Activated T-cell treated with anti-CD3 and anti-CD28 coated beads for 1 hour (primary cell): ENCODE results near the gene OLFM1.
"Not testable (repeated sequence)": the region's sequence is repeated elsewhere in the genome, so short reads cannot be mapped to it uniquely, and the experiment has no call there.

ENCODE experiments used
- DNase-seq: peaks from one replicate; pipeline ENCODE4 v3.0.0-alpha.2; 2020; ENCODE audit warnings: low read depth

OLFM1 gene

GRCh38 chr9:135107581-135108235 lies 20.2 kb downstream of the OLFM1 start:
- DNase-seq: no peak

- DNase-seq: no peak
Observed at GRCh38 chr9:135108831-135109510, 21.5 kb downstream of the OLFM1 start.

GRCh38 chr9:135109650-135110049 lies 22.2 kb downstream of the OLFM1 start:
- no peak for DNase-seq

- no peak for DNase-seq
Observed at GRCh38 chr9:135110416-135110815, 22.9 kb downstream of the OLFM1 start.

- not testable (repeated sequence) for DNase-seq
Observed at GRCh38 chr9:135111600-135111999, 24.1 kb downstream of the OLFM1 start.

- no peak for DNase-seq
Observed at GRCh38 chr9:135116371-135116770, 28.9 kb downstream of the OLFM1 start.

GRCh38 chr9:135116881-135117280 lies 29.4 kb downstream of the OLFM1 start:
- DNase-seq: no peak

GRCh38 chr9:135117281-135117680 lies 29.8 kb downstream of the OLFM1 start:
- DNase-seq: no peak

- DNase-seq: no peak
Observed at GRCh38 chr9:135119496-135120064, 32.1 kb downstream of the OLFM1 start.

GRCh38 chr9:135120249-135120648 lies 32.8 kb downstream of the OLFM1 start:
- no peak for DNase-seq

GRCh38 chr9:135122316-135122715 lies 34.8 kb downstream of the OLFM1 start:
- DNase-seq: no peak

- no peak for DNase-seq
Observed at GRCh38 chr9:135123126-135123772, 35.8 kb downstream of the OLFM1 start.

GRCh38 chr9:135123773-135124134 lies 36.3 kb downstream of the OLFM1 start:
- no peak for DNase-seq

GRCh38 chr9:135126451-135127187 lies 39.2 kb downstream of the OLFM1 start:
- no peak for DNase-seq

- no peak for DNase-seq
Observed at GRCh38 chr9:135127718-135128670, 40.5 kb downstream of the OLFM1 start.

GRCh38 chr9:135129137-135129695 lies 41.7 kb downstream of the OLFM1 start:
- no peak for DNase-seq

- no peak for DNase-seq
Observed at GRCh38 chr9:135130207-135130976, 42.9 kb downstream of the OLFM1 start.

- DNase-seq: no peak
Observed at GRCh38 chr9:135131488-135131887, 44.0 kb downstream of the OLFM1 start.

- DNase-seq: no peak
Observed at GRCh38 chr9:135132008-135132407, 44.5 kb downstream of the OLFM1 start.
